ENCODE measurements around the gene ALKBH7. TPM values are rescaled to one million over a fixed set of nuclear protein-coding genes. Genes with fewer than 3 reads are reported as not detected.
A peak's percentile ranks its signal among the peaks of the same experiment; 100 is the strongest.
"Not testable (repeated sequence)": the region's sequence is repeated elsewhere in the genome, so short reads cannot be mapped to it uniquely, and the experiment has no call there.

The ALKBH7 gene
- total and polyA plus RNA-seq, 2 experiments from 2014 or later, result 48.5 to 79.8 TPM

- Histone ChIP-seq H3K9ac (no peak overlapping the region), H3K4me3 (no peak overlapping the region), H3K27me3 (replicated peaks; ENCODE audit: insufficient read depth) (no peaks in the 10 kb centered on the region), H3K4me1 (ENCODE audit: insufficient read depth) (peaks cover 9% of the 10 kb centered on the region), H3F3A (ENCODE audit: insufficient read depth) (no peaks in the 10 kb centered on the region), H3K27ac (no peak overlapping the region), H3K36me3 (ENCODE audit: low read depth) (0 out of 2 replicates have a peak, but pooled peaks cover 3% of the 10 kb centered on the region), H3K9me2 (ENCODE audit: insufficient read depth) (no peaks in the 10 kb centered on the region), H3K4me2 (ENCODE audit: unreplicated experiment) (no peak overlapping the region), H4K20me1 (ENCODE audit: insufficient read depth) (no peaks in the 10 kb centered on the region), H3K9me3 (ENCODE audit: low read depth) (no peaks in the 10 kb centered on the region), H2AFZ (no peak overlapping the region), H3K79me2 (ENCODE audit: insufficient read depth) (peaks cover 17% of the 10 kb centered on the region)
- in situ Hi-C loops (cut with MboI), result no loop called here
- TF ChIP-seq EZH2phosphoT487 (IDR thresholded peaks at IDR 0.05; ENCODE audit: insufficient read depth, low read depth), result no peak
- TF ChIP-seq EZH2 (IDR thresholded peaks at IDR 0.05; ENCODE audit: insufficient read depth, poor library complexity, severe bottlenecking), result no peak
- DNase-seq, result no peak
- 95 to 97% methylated on average over 8 to 12 of the region's 12 CpGs for WGBS, 2 experiments (ENCODE audit: low coverage in 1 of 2, low lambda C conversion rate in 2 of 2, missing lambda C conversion rate in 2 of 2)
Measured at GRCh38 chr19:6396305-6396704, 23.7 kb downstream of the ALKBH7 start.

- 84 to 88% methylated on average over 23 of the region's 23 CpGs for WGBS, 2 experiments (ENCODE audit: low coverage in 1 of 2, low lambda C conversion rate in 2 of 2, missing lambda C conversion rate in 2 of 2)
- not testable (repeated sequence) for H2AFZ ChIP-seq
Measured at GRCh38 chr19:6400062-6400944, 27.7 kb downstream of the ALKBH7 start.

GRCh38 chr19:6402058-6402457 lies 29.5 kb downstream of the ALKBH7 start:
- Histone ChIP-seq H3K4me2 (ENCODE audit: unreplicated experiment) (no peak overlapping the region), H4K20me1 (ENCODE audit: insufficient read depth) (no peaks in the 10 kb centered on the region), H3K9me3 (ENCODE audit: low read depth) (no peaks in the 10 kb centered on the region), H3K9me2 (ENCODE audit: insufficient read depth) (no peaks in the 10 kb centered on the region), H3K36me3 (ENCODE audit: low read depth) (no peaks in the 10 kb centered on the region), H2AFZ (no peak overlapping the region), H3K27me3 (replicated peaks; ENCODE audit: insufficient read depth) (no peaks in the 10 kb centered on the region), H3K9ac (no peak overlapping the region), H3K79me2 (ENCODE audit: insufficient read depth) (no peaks in the 10 kb centered on the region), H3K4me3 (no peak overlapping the region), H3K4me1 (ENCODE audit: insufficient read depth) (no peaks in the 10 kb centered on the region), H3F3A (ENCODE audit: insufficient read depth) (no peaks in the 10 kb centered on the region), H3K27ac (no peak overlapping the region)
- in situ Hi-C loops (cut with MboI), result no loop called here
- no peak for DNase-seq
- 89 to 90% methylated on average over 10 of the region's 10 CpGs for WGBS, 2 experiments (ENCODE audit: low coverage in 1 of 2, low lambda C conversion rate in 2 of 2, missing lambda C conversion rate in 2 of 2)
- TF ChIP-seq EZH2 (IDR thresholded peaks at IDR 0.05; ENCODE audit: insufficient read depth, poor library complexity, severe bottlenecking) (no peak), EZH2phosphoT487 (IDR thresholded peaks at IDR 0.05; ENCODE audit: insufficient read depth, low read depth) (no peak)

More at GRCh38 chr19:6400062-6400944, 27.7 kb downstream of the ALKBH7 start:
- DNase-seq; H3K9ac ChIP-seq; H4K20me1 ChIP-seq (ENCODE audit: insufficient read depth); in situ Hi-C loops (cut with MboI); H3K4me2 ChIP-seq (ENCODE audit: unreplicated experiment); H3K4me3 ChIP-seq; H3K27me3 ChIP-seq (replicated peaks; ENCODE audit: insufficient read depth); H3K4me1 ChIP-seq (ENCODE audit: insufficient read depth); H3F3A ChIP-seq (ENCODE audit: insufficient read depth); H3K36me3 ChIP-seq (ENCODE audit: low read depth); H3K9me3 ChIP-seq (ENCODE audit: low read depth); H3K79me2 ChIP-seq (ENCODE audit: insufficient read depth); H3K27ac ChIP-seq; H3K9me2 ChIP-seq (ENCODE audit: insufficient read depth): not testable (repeated sequence)

- H3K27ac ChIP-seq, result no peak overlapping the region
- no peaks in the 10 kb centered on the region for H3K27me3 ChIP-seq (replicated peaks; ENCODE audit: insufficient read depth)
- no peaks in the 10 kb centered on the region for H3K36me3 ChIP-seq (ENCODE audit: low read depth)
- H3K4me2 ChIP-seq (ENCODE audit: unreplicated experiment), result no peak overlapping the region
- in situ Hi-C loops (cut with MboI), result no loop called here
- H3F3A ChIP-seq (ENCODE audit: insufficient read depth), result no peaks in the 10 kb centered on the region
- H3K79me2 ChIP-seq (ENCODE audit: insufficient read depth), result no peaks in the 10 kb centered on the region
- no peak overlapping the region for H3K9ac ChIP-seq
- no peaks in the 10 kb centered on the region for H3K9me2 ChIP-seq (ENCODE audit: insufficient read depth)
- H2AFZ ChIP-seq, result peak overlapping the region; percentile 39
- TF ChIP-seq EZH2 (IDR thresholded peaks at IDR 0.05; ENCODE audit: insufficient read depth, poor library complexity, severe bottlenecking) (no peak), EZH2phosphoT487 (IDR thresholded peaks at IDR 0.05; ENCODE audit: insufficient read depth, low read depth) (no peak)
- WGBS, 2 experiments (ENCODE audit: low coverage in 1 of 2, low lambda C conversion rate in 2 of 2, missing lambda C conversion rate in 2 of 2), result 30 to 34% methylated on average over 21 to 22 of the region's 22 CpGs
- H4K20me1 ChIP-seq (ENCODE audit: insufficient read depth), result no peaks in the 10 kb centered on the region
- H3K4me3 ChIP-seq, result no peak overlapping the region
- peak; percentile 69 for DNase-seq
- no peaks in the 10 kb centered on the region for H3K9me3 ChIP-seq (ENCODE audit: low read depth)
- H3K4me1 ChIP-seq (ENCODE audit: insufficient read depth), result no peaks in the 10 kb centered on the region
Measured at GRCh38 chr19:6402837-6403608, 30.4 kb downstream of the ALKBH7 start.
